ENCODE measurements around the gene HCN4.
"Not testable (repeated sequence)": the region's sequence is repeated elsewhere in the genome, so short reads cannot be mapped to it uniquely, and the experiment has no call there.

HCN4 gene

DNA sequence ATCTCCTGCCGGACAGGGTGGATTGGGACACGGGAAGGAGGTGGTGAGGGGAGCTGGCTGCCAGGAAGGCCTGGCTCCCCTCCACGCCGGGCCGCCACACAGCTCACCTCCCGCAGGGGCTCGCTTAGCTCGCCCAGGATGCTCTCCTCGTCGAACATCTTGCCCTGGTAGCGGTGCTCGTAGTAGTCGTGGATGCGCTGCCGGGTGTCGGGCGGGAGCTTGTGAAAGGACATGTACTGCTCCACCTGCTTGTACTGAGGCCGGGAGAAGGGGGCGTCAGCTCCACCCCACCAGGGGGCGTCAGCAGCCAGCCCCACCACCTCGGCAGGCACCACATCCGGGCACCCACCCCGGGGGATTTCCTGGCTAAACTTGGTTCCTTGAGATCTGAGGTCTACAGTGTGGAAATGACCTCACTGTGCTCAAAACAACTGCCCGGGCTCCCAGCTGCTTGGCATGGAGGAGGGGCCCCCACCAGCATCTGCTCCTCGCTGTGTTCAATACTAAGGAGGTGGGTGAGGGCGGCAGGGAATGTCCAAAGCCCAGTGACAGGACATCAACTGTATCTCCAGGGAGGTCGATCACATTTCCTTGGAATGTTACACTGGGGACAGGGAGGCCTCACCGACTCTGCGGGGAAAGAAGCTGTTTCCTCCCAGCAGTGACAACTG is 43.4 kb downstream of the HCN4 start:
- DNase-seq = no peak

DNA sequence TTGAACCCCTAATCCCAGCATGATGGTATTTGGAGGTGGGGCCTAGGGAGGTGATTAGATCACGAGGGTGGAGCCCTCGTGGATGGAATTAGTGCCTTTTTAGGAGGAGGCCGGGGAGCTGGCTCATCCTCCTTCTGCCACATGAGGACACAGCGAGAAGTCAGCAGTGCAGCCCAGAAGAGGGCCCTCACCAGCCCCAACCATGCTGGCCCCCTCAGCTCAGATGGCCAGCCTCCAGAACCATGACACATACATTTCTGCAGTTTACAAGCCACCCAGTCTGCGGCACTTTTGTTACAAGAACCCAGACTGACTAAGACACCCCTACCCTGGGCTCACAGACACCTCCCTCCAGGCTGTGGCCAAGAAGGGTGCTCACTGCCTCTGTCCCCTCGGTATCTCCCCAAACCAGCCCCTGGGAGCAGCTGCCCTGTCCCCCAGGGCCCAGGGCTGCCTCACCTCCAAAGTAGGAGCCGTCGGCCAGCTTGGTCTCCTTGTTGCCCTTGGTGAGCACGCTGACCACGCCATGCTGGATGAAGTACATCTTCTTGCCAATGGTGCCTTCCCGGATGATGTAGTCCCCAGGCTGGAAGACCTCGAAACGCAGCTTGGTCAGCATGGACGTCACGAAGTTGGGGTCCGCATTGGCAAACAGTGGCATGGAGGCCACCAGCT is 44.1 kb downstream of the HCN4 start:
- DNase-seq = no peak

DNA sequence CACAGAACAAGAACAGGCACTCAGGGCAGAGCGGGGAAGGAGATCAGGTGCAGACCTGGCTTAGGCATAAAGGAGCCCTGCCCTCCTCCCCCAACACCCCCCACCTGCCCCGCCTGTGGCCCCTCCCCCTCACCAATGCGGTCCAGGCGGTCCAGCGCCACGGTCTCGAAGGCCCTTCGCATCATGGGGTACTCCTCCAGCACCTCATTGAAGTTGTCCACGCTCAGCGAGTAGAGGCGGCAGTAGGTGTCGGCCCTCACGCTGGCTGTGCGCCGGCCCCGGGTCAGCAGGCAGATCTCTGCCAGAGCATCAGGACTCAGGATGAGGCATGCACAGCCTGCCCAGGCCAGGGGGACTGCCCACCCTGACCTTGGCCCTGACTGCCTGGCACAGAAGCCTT is 44.8 kb downstream of the HCN4 start:
- DNase-seq = no peak

DNA sequence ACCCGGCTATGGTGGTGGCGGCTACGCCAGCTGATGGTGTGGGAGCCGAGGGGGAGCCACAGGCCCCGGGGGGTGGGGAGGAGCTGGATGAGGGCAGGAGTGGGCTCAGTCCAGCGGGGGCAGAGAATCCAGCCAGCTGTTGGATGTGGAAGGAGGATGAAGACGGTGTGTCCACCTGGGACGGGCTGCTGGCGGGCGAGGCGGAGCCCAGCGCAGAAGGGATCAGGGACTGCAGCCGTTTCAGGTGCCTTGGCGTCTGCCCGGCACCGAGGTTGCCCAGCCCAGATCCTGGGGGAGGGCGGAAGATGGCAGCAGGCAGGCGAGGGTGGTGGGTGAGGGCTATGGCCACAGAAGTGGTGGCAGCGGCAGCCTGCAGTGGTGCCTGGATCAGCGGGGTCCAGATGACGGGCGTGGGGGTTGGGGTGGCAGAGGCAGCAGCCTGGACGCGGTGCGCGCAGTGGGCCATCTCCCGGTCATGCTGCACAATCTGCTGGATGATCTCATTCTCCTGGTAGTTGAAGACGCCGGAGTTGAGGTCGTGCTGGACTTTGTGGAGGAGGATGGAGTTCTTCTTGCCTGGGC is 45.3 kb downstream of the HCN4 start:
- DNase-seq = no peak

DNA sequence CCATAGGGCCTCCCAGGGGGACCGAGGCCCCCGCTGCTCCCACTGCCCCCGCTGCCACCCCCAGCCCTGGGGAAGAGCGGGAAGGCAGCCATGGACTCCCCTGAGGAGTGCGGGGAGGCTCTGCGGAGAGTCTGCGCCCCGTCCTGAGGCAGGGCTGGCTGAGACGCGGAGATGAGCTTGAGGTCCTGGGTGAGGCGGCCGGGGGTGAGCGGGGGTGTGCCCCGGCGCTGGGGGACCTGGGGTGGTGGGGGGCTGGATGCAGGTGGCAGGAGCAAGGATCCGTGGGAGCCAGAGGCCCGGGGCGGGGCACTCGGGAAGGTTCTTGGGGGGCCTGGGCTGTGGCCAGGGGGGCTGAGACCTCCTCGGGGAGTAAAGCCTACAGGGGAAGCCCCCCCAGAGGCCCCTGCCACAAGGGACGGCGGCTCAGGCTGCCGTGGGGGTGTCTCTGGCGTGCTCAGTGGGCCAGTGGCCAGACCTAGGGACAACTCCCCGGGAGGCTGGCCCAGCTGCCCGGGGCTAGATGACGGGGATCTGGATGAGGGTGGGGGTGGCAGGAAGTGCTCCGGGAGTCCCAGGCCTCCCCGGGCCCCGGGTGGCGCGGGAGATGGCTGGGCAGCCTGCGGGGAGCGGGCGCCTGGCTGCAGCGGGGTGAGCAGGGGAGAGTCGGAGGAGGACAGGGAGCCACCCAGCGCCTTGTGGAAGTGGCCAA is 45.9 kb downstream of the HCN4 start:
- no peak for DNase-seq

DNA sequence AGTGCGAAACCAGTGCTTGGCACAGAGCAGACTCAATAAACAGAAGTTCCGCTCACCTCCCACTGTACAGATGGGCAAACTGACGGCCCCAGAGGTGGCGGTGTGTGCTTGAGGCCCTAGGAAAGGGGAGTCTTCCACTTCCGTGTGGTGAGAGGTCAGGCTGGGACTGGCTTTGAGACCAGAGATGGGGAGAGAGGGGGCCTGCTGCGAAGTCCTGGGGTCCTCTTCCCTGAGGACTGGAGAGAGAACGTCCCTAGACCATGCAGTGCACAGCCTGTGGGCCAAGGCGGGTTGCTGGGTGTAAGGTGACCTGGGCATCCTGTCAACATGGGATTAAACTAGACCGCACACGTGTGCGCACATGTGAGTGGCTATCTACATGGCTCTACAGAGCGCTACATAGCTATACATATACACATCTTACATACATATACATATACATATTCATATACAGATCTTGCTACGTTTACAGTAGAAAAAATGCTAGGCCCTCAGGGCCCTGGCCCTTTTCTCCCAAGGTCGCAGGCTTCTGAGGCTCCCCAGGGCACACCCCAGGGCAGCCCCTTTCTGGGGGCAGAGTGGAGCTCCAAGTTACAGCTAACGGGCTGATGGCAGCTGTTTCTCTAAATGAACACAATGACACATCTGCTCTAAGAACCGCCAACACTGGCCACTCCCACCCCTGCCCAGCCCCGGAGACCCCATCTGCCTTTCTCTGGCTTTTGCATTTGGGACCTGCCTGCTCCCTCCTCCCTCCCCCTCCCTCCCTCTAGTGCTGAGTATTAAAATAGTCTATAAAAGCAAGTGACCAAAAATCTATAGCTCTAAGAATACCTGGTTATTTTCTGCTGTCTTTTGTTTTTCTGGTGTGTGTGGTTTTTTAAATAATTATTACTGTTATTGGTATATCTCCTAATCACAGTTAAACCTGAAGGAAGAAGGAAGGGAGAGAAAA is 47.0 kb downstream of the HCN4 start:
- no peak for DNase-seq

DNA sequence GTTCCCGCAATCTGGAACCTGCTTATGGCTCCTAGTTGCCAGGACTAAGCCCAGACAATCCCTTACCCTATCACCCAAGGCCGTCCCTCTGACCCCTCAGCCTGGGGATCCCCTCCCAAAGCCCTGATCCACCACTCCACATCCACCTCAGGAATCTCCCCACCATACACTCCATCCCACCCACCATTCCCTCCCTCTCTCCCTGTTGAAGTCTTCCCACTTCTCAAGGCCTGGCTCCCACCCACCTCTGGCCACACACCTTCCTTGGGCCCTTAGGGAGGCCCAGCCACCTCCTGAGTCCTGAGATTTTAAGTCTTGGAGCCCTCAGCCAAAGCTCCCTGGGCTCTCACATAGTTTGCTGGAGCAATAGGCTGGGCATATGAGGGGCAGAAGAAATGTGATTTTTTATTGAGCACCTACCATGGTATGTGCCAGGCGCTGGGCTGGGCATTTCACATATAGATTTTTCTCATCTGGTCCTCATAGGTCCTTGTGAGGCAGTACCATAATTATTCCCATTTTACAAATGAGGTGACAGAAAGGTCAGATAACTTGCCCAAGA is 48.1 kb downstream of the HCN4 start:
- no peak for DNase-seq

DNA sequence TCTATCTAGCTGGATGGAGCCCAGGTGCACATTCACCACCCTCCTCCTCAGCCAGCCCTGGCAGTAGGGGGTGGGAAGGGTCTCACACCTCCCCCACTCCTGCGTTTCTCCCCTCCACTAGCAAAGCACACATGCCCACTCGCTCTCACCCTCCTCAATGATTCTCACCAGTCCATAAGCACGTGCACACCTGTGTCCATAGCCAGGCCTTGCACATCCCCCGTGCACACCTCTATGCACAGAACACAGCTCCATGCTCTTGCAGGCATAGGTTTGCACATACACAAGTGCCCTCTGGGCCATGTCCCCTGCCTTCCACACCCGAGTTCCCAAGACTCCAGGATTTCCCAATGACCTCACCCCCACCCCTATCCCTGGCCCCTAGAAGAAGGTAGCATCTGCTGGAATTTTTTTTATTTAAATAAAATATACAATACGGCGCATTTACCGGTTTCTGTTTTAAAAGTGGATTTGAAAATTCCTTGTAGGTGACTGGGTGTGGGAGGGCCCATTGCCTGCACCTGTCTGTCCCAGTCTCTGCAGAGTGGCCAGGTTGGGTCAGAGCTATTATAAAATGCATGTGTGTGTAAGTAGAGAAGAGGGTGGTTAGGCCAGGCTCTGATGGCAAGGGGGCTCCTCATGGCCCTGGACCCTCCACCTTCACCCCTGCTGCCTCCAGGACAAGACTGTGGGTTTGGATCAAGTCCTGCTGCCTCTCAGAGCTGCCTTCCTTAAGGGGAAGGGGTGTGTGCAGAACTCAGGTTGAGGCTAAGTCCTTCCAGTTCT is 49.1 kb downstream of the HCN4 start:
- no peak for DNase-seq

DNA sequence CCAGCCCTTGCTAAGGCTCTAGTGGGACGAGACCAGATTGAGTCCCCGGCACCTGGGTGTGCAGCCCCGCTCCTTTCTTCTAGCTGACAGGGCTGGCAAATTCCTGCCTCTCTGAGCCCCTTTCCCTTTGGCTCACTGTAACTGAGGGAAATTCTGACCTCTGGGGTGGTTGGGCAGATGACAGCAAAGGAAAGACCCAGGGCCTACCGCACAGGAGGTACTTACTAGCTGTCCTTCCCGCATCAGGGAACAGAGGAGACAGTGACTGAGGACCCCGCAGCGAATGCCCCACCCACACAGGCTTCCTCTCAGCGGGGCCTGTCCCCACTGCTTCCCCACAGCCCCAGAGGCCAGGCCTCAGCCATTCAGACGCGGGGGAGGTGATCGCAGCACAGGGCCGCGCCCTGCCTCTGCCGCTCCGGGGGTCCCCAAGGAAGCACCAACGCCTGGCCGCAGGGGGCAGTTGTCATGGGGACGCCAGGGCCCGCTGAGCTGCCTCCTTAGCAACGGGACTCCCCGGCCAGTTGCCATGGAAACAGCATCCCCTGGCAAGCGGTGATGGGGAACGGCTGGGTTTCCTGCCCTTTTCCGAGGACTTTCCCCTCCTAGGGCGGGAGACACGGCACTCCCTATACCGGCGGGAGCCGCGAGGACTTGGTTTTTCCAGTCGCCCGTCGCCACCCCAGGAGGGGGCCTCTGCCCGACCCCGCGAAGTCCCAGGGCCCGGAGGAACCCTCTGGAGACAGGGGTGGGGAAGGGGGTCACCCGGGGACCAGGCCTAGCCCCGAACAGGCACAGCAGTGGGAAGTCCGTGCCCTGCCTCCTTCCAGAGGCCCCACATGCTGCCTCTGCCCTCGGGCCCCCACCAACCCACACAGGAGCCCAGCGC is 50.1 kb downstream of the HCN4 start:
- DNase-seq = peak; percentile 35

DNA sequence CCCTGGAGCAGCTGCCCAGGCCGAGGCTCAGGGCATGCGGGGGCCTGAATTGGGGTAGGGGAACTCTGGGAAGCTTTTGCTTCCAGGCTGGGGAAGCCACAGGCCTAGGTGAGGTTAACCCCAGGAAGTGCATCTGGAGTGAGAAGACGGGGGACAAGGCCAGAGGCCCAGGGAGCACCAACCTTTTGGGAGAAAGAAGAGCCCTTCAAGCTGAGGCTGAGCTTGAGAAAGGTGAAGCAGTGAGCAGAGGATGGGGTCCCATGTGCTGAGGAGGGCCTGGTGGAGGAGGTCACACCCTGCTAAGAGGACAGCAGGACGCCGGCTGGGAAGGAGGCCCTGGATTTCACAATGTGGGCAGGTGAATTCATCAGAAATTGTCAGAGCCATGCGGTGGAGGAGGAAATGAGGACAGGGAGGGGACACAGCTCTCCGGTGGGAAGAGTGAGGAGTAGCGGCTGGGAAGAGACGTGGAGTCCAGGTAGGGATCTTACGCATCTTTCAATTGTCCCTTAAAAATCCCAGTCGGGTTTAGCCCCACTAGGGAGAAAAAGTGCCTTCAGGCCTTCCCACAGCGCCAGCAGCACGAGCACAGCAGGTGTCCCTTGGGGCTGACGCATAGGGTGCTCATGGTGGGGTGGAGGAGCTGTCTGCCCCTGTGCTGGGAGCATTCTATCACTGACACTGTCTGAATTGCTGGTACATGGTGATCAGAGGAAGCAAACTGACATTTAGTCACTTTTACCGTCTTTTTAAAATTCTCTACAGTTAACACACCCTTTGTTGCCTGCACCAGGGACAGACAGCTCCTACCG is 50.9 kb downstream of the HCN4 start:
- DNase-seq = no peak

DNA sequence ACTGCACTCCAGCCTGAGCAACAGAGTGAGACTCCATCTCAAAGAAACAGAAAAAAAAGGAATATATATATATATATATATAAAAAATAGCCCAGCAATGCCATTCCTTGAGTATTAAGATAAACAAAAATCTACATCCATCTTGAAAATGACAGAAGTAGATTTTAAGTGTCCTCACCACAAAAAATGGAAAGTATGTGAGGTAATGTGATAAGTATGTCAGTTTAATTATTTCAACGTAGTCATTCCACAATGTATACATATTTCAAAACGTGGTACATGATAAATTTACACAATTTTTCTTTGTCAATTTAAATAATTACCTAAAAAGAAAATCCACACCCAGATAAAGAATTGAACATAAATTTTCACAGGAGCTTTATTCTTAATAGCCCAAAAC is 54.9 kb downstream of the HCN4 start:
- DNase-seq = no peak

DNA sequence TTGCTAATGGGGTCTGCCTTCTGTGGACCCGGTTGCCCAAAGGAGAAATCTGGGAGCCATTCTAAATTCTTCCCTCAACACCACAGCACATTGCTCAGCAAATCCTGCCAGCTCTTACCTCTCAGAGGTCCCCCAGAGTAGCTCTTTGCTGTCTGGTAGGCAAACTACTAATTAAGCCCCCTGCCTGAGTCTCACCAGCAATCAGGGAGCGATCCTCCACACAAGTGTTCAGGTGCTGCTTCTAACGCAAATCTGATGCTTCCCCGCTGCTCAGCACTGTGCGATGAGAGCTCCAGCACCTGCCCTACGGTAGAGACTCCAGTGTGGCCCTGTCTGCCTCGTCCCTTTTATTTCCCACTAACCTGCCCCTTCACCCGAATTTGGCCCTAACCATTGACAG is 60.5 kb downstream of the HCN4 start:
- no peak for DNase-seq

DNA sequence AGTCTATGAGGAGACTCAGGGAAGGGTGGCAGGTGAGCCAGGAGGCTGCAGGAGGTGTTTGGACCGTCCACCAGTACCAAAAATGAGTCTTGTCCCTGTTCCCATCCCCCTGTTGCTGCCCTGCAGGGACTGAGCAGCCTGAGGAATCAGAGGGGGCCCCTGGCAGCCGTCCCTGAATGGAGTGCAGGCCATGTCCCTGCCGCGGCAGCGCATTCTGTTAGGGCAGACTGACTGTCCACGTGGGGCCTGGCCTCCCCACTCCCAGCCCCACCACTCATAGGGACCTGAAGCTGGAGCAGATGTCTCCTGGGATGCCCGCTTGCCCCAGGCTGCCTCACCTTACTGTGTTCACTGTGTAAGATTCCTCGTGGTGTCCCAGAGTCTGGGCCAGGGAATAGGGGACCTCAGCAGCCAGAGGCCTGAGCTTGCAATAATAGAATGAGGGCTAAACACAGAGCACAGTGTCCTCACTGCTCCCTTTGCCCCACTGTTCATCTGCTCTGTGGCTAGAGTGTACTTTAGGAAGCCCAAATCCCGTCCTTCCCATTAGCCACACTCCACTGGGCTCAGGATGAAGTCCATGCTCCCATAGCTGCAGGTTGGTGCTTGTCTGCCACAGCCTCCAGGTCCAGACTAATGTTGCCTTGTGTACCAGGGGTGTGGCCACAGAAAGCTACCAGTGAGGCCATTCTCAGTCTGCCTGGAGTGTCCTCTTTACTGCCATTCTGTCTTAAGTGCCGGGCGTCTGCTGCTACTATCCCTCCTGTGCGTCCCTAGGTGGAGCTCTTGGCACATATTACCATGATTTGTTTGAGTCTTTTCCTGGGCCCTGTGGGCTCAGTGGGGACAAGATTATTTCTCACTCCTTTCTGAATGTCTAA is 63.2 kb downstream of the HCN4 start:
- peak; percentile 34 for DNase-seq

DNA sequence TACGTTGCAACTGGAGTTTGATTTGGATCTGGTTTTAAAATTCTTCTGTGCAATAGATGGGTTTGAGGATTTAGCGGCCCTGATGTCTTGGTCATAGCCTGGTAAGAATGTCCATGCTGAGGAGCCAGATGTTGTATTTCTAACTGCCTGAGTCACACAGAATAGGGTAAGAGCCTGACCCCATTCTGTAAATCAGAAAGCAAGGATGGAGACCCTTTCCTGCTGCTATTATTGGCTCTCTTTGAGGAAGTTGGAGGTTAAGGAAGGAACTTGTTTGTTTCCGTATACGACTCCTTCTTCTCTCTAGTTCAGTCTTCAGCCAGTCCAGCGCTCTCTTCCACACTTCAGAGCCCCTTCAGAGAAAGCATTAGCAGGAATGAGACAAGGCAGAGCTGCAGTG is 65.1 kb downstream of the HCN4 start:
- peak; percentile 11 for DNase-seq

DNA sequence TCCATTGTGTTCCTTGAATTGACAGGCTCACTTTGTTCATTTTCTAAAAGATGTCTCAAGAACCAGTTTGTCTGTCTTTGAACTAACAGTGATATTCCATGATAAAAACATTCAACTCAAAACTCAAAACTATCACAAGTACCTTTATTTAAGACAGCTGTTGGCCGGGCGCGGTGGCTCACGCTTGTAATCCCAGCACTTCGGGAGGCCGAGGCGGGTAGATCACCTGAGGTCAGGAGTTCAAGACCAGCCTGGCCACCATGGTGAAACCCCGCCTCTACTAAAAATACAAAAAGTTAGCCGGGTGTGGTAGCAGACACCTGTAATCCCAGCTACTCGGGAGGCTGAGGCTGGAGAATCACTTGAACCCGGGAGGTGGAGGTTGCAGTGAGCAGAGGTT is 68.5 kb downstream of the HCN4 start:
- DNase-seq = not testable (repeated sequence)

DNA sequence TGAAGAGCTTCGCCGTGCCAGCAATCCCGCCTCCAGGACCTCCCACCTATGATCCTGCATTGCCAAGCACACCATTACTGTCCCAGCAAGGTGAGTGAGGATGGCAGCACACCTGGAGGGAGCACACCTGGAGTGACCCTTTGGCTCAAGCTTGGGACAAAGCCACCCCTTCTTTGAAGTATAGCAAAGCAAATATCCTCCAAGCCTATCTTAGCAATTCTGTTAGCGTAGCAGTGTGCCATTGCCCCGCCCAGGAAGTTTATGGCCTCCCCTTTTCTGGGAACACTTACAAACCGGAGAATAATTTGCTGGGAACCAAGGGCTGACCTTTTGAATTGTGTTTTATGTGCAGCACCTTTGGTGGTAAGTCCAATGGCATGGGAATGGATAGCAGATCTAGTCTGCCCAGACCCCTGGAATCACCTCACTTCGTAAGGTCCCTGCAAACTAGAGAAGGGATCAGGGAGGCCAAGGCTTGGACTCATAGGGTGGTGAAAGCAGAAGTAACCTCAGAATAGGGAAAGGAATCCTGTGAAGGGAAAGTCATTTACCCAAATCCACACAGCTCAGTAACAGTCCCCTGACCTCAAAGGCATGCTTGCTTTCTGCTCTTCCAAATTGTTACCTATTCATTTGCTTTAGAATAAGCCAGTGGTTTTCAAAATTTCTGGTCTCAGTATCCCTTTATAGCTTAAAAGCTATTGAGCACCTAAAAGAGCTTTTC is 70.1 kb downstream of the HCN4 start:
- DNase-seq = no peak
